Activated CD4-positive, alpha-beta T cell treated with anti-CD3 and anti-CD28 coated beads for 36 hours (primary cell): ENCODE results near the gene NETO2. TPM values are rescaled to one million over a fixed set of nuclear protein-coding genes. Genes with fewer than 3 reads are reported as not detected.

Experiments
- ATAC-seq: fragments of 200-7000 bp; cut with Tn5 transposase; one replicate; pipeline ENCODE4 v1.10.0; 2021; ENCODE audit warnings: mild to moderate bottlenecking, moderate library complexity
- CTCF ChIA-PET: fragments of 350-600 bp; sonication (Branson Sonifier 250); formaldehyde crosslinking; loops from one replicate; lab custom pipeline; 2021; ENCODE audit warnings: antibody characterized with exemption; lab: Charles Lee
- POLR2A ChIA-PET: fragments of 350-600 bp; sonication (Branson Sonifier 250); formaldehyde crosslinking; loops from one replicate; lab custom pipeline; 2021; ENCODE audit warnings: antibody characterized with exemption, inconsistent platforms; lab: Charles Lee
- DNase-seq: peaks from one replicate; pipeline ENCODE4 v3.0.0-alpha.2; 2020
- H3K27ac Mint-ChIP-seq: one replicate; pipeline ENCODE4 v1.8.0; 2021; ENCODE audit warnings: mixed read lengths
- H3K27me3 Mint-ChIP-seq: one replicate; pipeline ENCODE4 v1.8.0; 2021; ENCODE audit warnings: mixed read lengths
- H3K36me3 Mint-ChIP-seq: one replicate; pipeline ENCODE4 v1.8.0; 2021; ENCODE audit warnings: low read depth, mixed read lengths
- H3K4me1 Mint-ChIP-seq: one replicate; pipeline ENCODE4 v1.8.0; 2021; ENCODE audit warnings: mixed read lengths
- H3K4me3 Mint-ChIP-seq: one replicate; pipeline ENCODE4 v1.8.0; 2021; ENCODE audit warnings: mild to moderate bottlenecking, moderate library complexity, mixed read lengths
- H3K9me3 Mint-ChIP-seq: one replicate; pipeline ENCODE4 v1.8.0; 2021; ENCODE audit warnings: low read depth, mixed read lengths
- intact Hi-C, 2 experiments: fragments of 100-400 bp; cut with DNase I in 1 of 2; cut with micrococcal nuclease in 1 of 2; formaldehyde crosslinking; loops; one replicate each; pipeline versions ENCODE4 v1.14.2 to v1.15.1; 2022 to 2024; cut with DNase I, micrococcal nuclease
- total RNA-seq, 2 experiments: library from RNA; stranded (reverse); gene quantifications; one replicate each; pipeline ENCODE4 v1.2.3, GENCODE V29; 2021

Gene NETO2
- total RNA-seq, 2 experiments from 2014 or later = 4.4 to 5.7 TPM

DNA sequence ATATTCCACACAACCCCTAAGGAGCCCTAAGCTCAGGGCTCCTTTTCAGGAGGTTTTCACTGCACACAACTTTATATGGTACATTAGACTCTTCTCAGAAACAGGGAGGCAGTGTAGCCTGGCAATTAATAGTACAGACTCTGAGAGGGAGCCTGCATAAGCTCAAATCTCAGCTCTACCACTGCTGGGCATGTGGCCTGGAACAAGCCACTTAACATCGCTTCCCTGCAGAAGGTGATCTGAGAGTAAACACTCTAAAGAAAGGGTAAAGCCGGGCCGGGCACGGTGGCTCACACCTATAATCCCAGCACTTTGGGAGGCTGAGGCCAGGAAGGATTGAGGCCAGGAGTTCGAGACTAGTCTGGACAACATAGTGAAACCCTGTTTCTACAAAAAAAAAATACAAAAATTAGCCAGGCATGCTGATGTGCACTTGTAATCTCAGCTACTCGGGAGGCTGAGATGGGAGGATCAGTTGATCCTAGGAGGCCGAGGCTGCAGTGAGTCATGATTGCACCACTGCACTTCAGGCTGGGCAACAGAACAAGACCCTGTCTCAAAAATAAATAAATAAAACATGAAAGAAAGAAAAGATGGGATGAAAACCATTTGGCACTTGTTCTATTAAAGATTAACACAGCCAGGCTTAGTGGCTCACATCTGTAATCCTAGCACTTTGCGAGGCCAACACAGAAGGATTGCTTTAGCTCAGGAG is 99.6 kb downstream of the NETO2 start:
- ChIA-PET POLR2A (interaction anchor here (0.7 kb wide), 1 partner anchor 12 kb away, joined by 7 read pairs; no protein-coding TSS in a partner anchor), CTCF (interaction anchor here (0.6 kb wide), 1 partner anchor 120 kb away, joined by 3 read pairs; no protein-coding TSS in a partner anchor)
- intact Hi-C loops = no loop called here
- ATAC-seq = no peak
- H3K4me3 Mint-ChIP-seq = no peak overlapping the region
- DNase-seq = no peak
- H3K27ac Mint-ChIP-seq = no peak overlapping the region
- H3K4me1 Mint-ChIP-seq = peaks cover 14% of the 10 kb centered on the region
- no peaks in the 10 kb centered on the region for H3K36me3 Mint-ChIP-seq
- no peaks in the 10 kb centered on the region for H3K9me3 Mint-ChIP-seq
- peaks cover 2% of the 10 kb centered on the region for H3K27me3 Mint-ChIP-seq

DNA sequence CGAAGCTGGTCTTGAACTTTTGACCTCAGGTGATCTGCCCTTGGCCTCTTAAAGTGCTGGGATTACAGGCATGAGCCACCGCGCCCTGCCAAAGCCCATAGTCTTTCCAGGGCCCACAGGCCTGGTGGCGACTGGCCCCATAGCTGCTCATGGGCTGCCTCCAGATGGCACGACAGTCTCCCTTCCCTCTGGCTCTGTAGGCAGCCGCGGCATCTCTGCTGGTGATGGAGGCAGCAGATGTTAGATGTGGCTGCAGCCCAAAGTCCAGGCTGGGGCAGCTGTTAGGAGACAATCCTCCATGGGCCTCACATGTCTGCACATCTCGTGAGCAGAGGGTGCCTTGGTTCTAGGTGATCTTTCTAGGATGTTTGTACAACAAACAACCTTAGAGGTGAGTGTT is 100.5 kb downstream of the NETO2 start:
- no peak overlapping the region for H3K4me3 Mint-ChIP-seq
- H3K9me3 Mint-ChIP-seq = no peaks in the 10 kb centered on the region
- CTCF ChIA-PET = interaction anchor here (0.6 to 0.7 kb wide), 2 partner anchors 103 to 656 kb away, joined by 3 read pairs; no protein-coding TSS in a partner anchor
- no peaks in the 10 kb centered on the region for H3K36me3 Mint-ChIP-seq
- H3K27ac Mint-ChIP-seq = no peak overlapping the region
- POLR2A ChIA-PET = no interaction called here
- intact Hi-C loops = no loop called here
- peaks cover 2% of the 10 kb centered on the region for H3K27me3 Mint-ChIP-seq
- no peak for ATAC-seq
- H3K4me1 Mint-ChIP-seq = peaks cover 16% of the 10 kb centered on the region
- no peak for DNase-seq

DNA sequence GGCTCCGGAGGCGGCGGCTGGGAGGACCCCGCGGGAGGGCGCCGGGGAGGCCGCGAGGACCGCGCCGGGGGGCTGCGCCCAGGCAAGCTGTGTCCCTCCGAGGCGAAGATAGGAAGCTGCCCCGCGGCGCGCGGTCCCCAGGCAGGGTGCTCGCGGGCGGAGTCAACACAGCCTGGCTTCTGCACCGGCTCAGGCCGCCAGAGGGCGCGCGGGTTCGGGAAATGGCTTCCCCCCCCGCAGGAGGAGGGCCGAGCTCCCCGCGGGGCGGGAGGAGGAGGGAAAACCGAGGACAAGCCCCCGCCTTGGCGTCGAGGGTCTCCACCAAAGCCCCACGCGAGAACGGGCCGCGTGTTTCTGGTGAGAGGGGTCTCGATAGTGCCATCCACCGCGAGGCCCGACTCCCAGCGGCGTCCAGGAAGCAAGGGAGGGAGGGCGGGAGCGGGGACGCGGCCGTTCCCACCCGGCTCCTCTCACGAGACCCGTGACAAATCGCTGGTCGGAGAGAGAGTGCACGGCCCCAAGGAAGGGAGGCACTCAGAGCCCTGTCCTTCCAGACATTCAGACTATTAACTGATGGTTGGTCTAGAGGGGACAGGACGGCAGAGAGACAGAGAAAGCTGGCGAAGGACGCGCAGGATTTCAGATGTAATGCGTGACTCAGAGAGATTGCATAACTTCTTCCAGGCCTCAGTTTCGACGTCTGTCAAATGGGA is 105.8 kb downstream of the NETO2 start:
- Mint-ChIP-seq H3K27me3 (peaks cover 8% of the 10 kb centered on the region), H3K4me3 (peak overlapping the region; percentile 65), H3K9me3 (no peaks in the 10 kb centered on the region), H3K4me1 (peaks cover 2% of the 10 kb centered on the region), H3K27ac (no peak overlapping the region), H3K36me3 (no peaks in the 10 kb centered on the region)
- DNase-seq = peak; percentile 94
- peak; percentile 98 for ATAC-seq
- intact Hi-C loops = loop anchor here (1.0 to 5.0 kb wide), 11 partner anchors 64 to 1127 kb away; partner anchors contain the start of genes NETO2 (in 2 of the 2), ABCC12 (in 1 of the 2), DNAJA2 (in 1 of the 2) and ITFG1 (in 1 of the 2)
- ChIA-PET CTCF (interaction anchor here (0.6 to 2.7 kb wide), 36 partner anchors 9 to 1593 kb away, joined by 3 to 16 read pairs (median 4); partner anchors contain the start of genes DNAJA2, ITFG1, LONP2 and NETO2), POLR2A (interaction anchor here (0.6 to 1.1 kb wide), 4 partner anchors 9 to 423 kb away, joined by 3 read pairs; partner anchors contain the start of genes ITFG1 and PHKB)

DNA sequence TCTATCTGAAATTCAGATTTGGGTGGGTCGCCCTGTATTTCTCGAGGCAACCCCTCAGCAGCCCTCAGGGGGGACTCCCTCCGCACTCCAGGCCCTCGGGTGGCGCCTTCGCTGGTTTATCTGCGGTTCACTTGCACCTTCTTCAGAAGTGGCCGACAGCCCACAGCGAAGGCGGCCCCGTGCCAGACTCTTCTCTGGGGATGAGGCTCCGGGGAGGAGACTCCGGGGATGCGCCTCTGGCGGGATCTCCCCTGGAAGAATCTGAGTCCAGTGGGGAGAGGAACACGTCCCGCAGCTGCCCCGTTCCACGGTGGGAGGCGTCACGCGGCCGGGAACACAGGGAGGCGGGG is 106.4 kb downstream of the NETO2 start:
- H3K36me3 Mint-ChIP-seq = no peaks in the 10 kb centered on the region
- intact Hi-C loops = loop anchor here (1.0 to 5.0 kb wide), 11 partner anchors 63 to 1128 kb away; partner anchors contain the start of genes NETO2 (in 2 of the 2), ABCC12 (in 1 of the 2), DNAJA2 (in 1 of the 2) and ITFG1 (in 1 of the 2)
- H3K4me3 Mint-ChIP-seq = peak overlapping the region; percentile 65
- ChIA-PET CTCF (interaction anchor here (0.6 to 2.7 kb wide), 30 partner anchors 8 to 1207 kb away, joined by 3 to 16 read pairs (median 4); partner anchors contain the start of genes DNAJA2, ITFG1, LONP2 and NETO2), POLR2A (interaction anchor here (0.8 to 1.1 kb wide), 3 partner anchors 9 to 424 kb away, joined by 3 read pairs; partner anchors contain the start of genes ITFG1 and PHKB)
- peaks cover 8% of the 10 kb centered on the region for H3K27me3 Mint-ChIP-seq
- ATAC-seq = peak; percentile 36
- peak; percentile 51 for DNase-seq
- no peaks in the 10 kb centered on the region for H3K9me3 Mint-ChIP-seq
- H3K27ac Mint-ChIP-seq = peak overlapping the region; percentile 42
- peaks cover 2% of the 10 kb centered on the region for H3K4me1 Mint-ChIP-seq

DNA sequence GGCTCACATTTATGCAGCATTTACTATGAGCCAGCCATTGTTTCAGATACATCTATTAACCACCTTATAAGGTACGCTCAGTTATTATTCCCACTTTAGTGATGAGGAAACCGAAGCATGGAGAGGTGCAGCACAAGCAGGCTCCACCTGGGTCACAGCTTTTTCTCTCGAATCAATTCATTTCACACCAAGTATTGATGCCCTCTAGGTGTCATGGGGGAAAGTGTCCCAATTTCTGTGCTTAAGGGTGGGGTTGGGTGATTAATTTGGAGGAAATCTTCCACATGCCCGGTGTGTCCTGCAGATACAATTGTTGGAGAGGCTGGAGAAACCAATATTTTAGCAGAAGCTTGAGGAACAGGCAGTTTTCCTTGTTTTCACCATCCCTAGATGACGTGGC is 107.5 kb downstream of the NETO2 start:
- no peaks in the 10 kb centered on the region for H3K9me3 Mint-ChIP-seq
- H3K27ac Mint-ChIP-seq = no peak overlapping the region
- no peak for DNase-seq
- no peak for ATAC-seq
- intact Hi-C loops = loop anchor here (2.0 to 5.0 kb wide), 7 partner anchors 63 to 1121 kb away; partner anchors contain the start of genes ABCC12 (in 1 of the 2), DNAJA2 (in 1 of the 2), ITFG1 (in 1 of the 2) and NETO2 (in 1 of the 2)
- H3K36me3 Mint-ChIP-seq = no peaks in the 10 kb centered on the region
- CTCF ChIA-PET = interaction anchor here (2.3 to 2.7 kb wide), 3 partner anchors 105 to 1128 kb away, joined by 6 to 16 read pairs (median 11); partner anchors contain the start of genes ITFG1 and PHKB
- peaks cover 8% of the 10 kb centered on the region for H3K27me3 Mint-ChIP-seq
- peak overlapping the region; percentile 17 for H3K4me3 Mint-ChIP-seq
- H3K4me1 Mint-ChIP-seq = peaks cover 2% of the 10 kb centered on the region
- POLR2A ChIA-PET = no interaction called here

DNA sequence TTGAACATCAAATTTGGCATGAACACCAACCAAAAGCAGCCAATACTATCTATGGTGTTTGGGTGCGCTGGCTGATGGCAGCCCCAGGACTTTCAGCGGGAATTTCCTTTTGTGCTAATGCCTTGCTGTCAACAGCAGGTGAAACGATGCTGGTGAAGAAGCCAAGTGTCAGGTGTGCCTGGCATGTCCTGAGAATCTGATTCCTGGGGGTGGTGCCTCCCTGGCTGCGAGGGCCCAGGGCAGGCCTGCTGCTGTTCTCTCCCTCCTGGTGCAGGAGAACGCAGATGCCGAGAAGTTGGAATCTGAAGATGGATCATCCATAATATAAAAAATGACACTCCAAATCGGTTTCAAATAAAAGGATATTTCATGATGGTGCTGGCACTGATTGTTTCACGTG is 108.3 kb downstream of the NETO2 start:
- Mint-ChIP-seq H3K36me3 (no peaks in the 10 kb centered on the region), H3K4me3 (no peak overlapping the region), H3K27me3 (peaks cover 8% of the 10 kb centered on the region), H3K4me1 (peaks cover 2% of the 10 kb centered on the region), H3K27ac (no peak overlapping the region), H3K9me3 (no peaks in the 10 kb centered on the region)
- CTCF ChIA-PET = interaction anchor here (0.6 to 1.3 kb wide), 2 partner anchors 106 to 457 kb away, joined by 4 to 5 read pairs; no protein-coding TSS in a partner anchor
- DNase-seq (no peak), ATAC-seq (no peak)
- intact Hi-C loops = loop anchor here (5.0 kb wide), 5 partner anchors 77 to 1122 kb away; partner anchors contain the start of genes ABCC12 (in 1 of the 2), ITFG1 (in 1 of the 2) and PHKB (in 1 of the 2)
- POLR2A ChIA-PET = no interaction called here

DNA sequence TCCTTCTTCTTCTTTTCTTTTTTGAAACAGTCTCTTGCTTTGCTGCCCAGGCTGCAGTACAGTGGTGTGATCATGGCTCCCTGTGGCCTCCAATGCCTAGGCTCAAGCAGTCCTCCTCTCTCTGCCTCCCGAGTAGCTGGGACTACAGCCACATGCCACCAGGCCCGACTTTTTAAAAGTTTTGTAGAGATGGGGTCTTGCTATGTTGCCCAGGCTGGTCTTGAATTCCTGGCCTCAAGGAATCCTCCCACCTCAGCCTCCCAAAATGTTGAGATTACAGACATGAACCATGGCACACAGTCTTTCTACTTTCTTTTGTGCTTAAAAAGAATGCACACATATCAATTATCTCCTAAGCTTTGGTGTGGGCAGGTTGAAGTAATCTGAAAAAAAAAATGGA is 109.3 kb downstream of the NETO2 start:
- H3K27me3 Mint-ChIP-seq = peaks cover 8% of the 10 kb centered on the region
- CTCF ChIA-PET = interaction anchor here (0.6 to 1.3 kb wide), 5 partner anchors 12 to 1823 kb away, joined by 3 to 6 read pairs (median 4); partner anchors contain the start of gene NETO2
- no peak for DNase-seq
- no peak overlapping the region for H3K27ac Mint-ChIP-seq
- H3K4me1 Mint-ChIP-seq = peaks cover 2% of the 10 kb centered on the region
- ATAC-seq = no peak
- no peak overlapping the region for H3K4me3 Mint-ChIP-seq
- intact Hi-C loops = no loop called here
- H3K36me3 Mint-ChIP-seq = no peaks in the 10 kb centered on the region
- no peaks in the 10 kb centered on the region for H3K9me3 Mint-ChIP-seq
- POLR2A ChIA-PET = no interaction called here

DNA sequence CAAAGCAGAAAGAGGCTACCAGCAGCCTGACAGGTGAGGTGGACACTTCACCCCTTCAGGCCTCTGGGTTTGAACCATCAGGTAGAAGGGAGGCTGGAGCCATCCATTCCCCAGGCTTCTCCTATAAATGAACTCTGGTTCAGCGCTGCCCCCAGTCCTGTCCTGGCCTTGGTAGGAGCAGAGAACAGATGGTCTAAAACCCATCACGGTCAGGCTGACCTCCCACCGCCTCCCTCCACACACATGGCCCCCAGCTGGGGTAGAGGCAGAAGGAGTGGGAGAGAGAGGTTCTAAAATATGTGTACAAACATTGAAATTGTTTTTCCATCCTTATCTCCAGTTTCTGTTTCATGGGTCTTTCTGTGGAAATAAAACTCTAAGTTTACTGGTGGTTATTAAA is 110.6 kb downstream of the NETO2 start:
- Mint-ChIP-seq H3K27ac (no peak overlapping the region), H3K4me1 (peaks cover under 1% of the 10 kb centered on the region), H3K27me3 (peaks cover 6% of the 10 kb centered on the region), H3K4me3 (no peak overlapping the region), H3K36me3 (no peaks in the 10 kb centered on the region), H3K9me3 (no peaks in the 10 kb centered on the region)
- intact Hi-C loops = no loop called here
- ChIA-PET POLR2A (no interaction called here), CTCF (no interaction called here)
- no peak for ATAC-seq
- DNase-seq = no peak

DNA sequence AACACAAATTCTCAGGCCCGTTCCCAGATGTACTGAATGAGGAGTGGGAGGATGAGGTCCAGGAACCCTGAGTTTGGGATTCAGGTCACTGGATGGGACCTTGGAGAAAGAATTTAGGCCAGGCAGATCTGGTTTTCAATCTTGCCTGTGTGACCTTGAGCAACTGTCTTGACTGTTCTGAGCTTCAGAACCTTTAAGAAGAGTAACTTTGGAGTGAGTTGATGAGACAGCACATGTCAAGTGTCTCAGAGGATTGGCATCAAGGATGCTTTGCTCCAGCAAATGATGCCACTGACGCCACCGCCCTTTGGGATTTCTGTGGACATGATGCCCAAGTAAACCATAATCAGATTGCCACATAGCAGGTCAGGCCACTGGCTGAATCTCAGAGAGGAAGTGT is 114.0 kb downstream of the NETO2 start:
- no peaks in the 10 kb centered on the region for H3K27me3 Mint-ChIP-seq
- no peak overlapping the region for H3K4me3 Mint-ChIP-seq
- no peak for DNase-seq
- no peak overlapping the region for H3K27ac Mint-ChIP-seq
- intact Hi-C loops = no loop called here
- no peaks in the 10 kb centered on the region for H3K36me3 Mint-ChIP-seq
- no peak for ATAC-seq
- H3K4me1 Mint-ChIP-seq = no peaks in the 10 kb centered on the region
- no peaks in the 10 kb centered on the region for H3K9me3 Mint-ChIP-seq
- ChIA-PET CTCF (interaction anchor here (2.1 kb wide), 1 partner anchor 8 kb away, joined by 8 read pairs; no protein-coding TSS in a partner anchor), POLR2A (no interaction called here)

DNA sequence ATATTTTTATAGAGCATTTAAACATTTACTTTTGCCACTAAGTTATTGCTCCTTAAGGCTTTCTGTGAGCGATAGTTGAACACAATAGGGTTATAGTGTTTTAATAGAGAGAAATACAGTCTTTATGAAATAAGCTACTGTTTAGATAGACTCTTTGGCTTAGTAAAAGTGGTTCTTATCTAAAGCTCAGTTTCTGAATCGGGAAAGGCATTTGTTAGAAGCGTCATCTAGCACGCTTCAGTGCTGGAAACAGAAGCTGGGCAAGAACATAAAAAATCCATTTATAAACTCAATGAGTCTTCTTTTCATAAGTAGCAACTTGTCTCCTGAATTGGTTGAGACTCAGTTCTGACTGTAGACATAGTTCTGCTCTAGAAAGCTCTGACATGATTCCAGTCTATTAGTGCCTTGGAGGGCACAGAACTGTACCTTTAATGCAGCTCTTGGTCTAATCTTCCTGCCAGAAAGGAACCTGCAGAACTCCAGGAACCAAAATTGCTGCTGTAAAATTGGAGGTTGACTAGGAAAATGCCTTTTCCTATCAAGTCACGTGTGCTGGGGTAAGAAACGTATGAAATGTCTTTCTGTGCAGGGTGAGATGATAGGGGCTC is 114.9 kb downstream of the NETO2 start:
- no peaks in the 10 kb centered on the region for H3K27me3 Mint-ChIP-seq
- ChIA-PET CTCF (interaction anchor here (1.1 to 2.1 kb wide), 2 partner anchors 9 to 18 kb away, joined by 4 to 8 read pairs; no protein-coding TSS in a partner anchor), POLR2A (interaction anchor here (0.8 kb wide), 1 partner anchor 9 kb away, joined by 3 read pairs; no protein-coding TSS in a partner anchor)
- ATAC-seq = no peak
- no peaks in the 10 kb centered on the region for H3K9me3 Mint-ChIP-seq
- no peaks in the 10 kb centered on the region for H3K4me1 Mint-ChIP-seq
- intact Hi-C loops = no loop called here
- H3K36me3 Mint-ChIP-seq = no peaks in the 10 kb centered on the region
- H3K4me3 Mint-ChIP-seq = no peak overlapping the region
- no peak overlapping the region for H3K27ac Mint-ChIP-seq
- no peak for DNase-seq
